ENCODE measurements around the gene ANHX. TPM values are rescaled to one million over a fixed set of nuclear protein-coding genes. Genes with fewer than 3 reads are reported as not detected.

The ANHX gene
- total RNA-seq, 3 donors from 2014 or later (not counting 1 experiment from before 2014, with no cell fraction given), result not detected

DNA sequence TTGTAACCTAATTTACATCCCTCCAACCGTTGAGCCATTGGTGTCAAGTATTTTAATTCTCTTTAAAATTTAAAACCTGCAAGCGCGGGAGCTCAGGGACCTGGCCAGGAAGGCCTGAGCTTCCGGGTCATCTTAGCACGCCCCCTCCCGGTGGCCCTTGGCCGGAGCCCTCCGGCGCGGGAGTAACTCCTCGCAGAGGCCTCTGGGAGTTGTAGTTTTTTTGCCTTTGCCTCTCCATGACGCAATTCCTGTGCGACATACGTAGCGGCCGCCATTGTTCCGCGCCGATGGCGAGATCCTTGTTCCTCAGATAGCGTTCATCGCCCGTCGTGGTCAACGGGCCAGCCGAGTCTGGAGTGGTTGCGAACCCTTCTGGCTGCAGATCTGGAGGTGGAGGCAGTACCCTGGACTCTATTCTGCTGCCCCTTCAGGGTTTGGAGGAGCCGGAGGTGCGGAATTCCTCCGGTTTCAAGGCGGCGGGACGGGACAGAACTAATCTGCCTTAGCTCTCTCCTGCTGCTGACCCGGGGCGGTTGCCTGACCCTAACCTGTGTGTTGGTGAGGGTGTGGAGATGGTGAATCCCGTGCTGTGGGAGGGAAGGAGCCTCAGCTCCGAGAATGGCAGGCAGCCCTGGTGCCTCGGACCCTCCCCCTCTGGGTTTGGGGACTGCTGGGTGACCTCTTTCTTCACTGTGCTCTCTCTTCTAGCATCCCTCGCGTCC lies 54.3 kb downstream of the ANHX start, which contains the start of gene ZNF268:
Gene ZNF268 (plus strand): TSS at position 258 of the 722 bp plus-strand sequence. CDS start 503 bp downstream, outside the sequence.
- H3K36me3 ChIP-seq (ENCODE audit: control insufficient read depth, insufficient read depth, low read length), result peaks cover 19% of the 10 kb centered on the region
- H3K4me3 Mint-ChIP-seq, result peak within 1 kb of the TSS; percentile 96
- peaks cover 27 to 38% of the 10 kb centered on the region in 2 donors for H3K4me1 Mint-ChIP-seq
- H3K27ac ChIP-seq (ENCODE audit: low read length), result peak within 1 kb of the TSS; percentile 75
- H3K9me3 Mint-ChIP-seq, result peaks cover 16 to 22% of the 10 kb centered on the region in 2 donors
- H3K4me3 ChIP-seq (ENCODE audit: low read length), result peak within 1 kb of the TSS; percentile 71
- peaks cover 9% of the 10 kb centered on the region for H3K4me1 ChIP-seq (ENCODE audit: control insufficient read depth, insufficient read depth, low read length)
- ATAC-seq, result peak; percentile 96
- H3K36me3 Mint-ChIP-seq, result peaks cover 43% of the 10 kb centered on the region
- peak within 1 kb of the TSS; percentile 92 to 96 for H3K27ac Mint-ChIP-seq
- DNase-seq, result peak; percentile 90 to 93
- WGBS (ENCODE audit: insufficient coverage), result 2% methylated on average over 40 of the region's 40 CpGs
- H3K27me3 ChIP-seq (ENCODE audit: control insufficient read depth, insufficient read depth, low read length), result no peaks in the 10 kb centered on the region
- TF ChIP-seq, protein P1, sequence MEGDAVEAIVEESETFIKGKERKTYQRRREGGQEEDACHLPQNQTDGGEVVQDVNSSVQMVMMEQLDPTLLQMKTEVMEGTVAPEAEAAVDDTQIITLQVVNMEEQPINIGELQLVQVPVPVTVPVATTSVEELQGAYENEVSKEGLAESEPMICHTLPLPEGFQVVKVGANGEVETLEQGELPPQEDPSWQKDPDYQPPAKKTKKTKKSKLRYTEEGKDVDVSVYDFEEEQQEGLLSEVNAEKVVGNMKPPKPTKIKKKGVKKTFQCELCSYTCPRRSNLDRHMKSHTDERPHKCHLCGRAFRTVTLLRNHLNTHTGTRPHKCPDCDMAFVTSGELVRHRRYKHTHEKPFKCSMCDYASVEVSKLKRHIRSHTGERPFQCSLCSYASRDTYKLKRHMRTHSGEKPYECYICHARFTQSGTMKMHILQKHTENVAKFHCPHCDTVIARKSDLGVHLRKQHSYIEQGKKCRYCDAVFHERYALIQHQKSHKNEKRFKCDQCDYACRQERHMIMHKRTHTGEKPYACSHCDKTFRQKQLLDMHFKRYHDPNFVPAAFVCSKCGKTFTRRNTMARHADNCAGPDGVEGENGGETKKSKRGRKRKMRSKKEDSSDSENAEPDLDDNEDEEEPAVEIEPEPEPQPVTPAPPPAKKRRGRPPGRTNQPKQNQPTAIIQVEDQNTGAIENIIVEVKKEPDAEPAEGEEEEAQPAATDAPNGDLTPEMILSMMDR (IDR thresholded peaks at IDR 0.05), result peak; percentile 72
- peaks cover 22% of the 10 kb centered on the region for H3K9me3 ChIP-seq (ENCODE audit: control insufficient read depth, insufficient read depth, low read length)
- intact Hi-C loops (cut with micrococcal nuclease), result loop anchor here (1.0 kb wide), 5 partner anchors 51 to 273 kb away; partner anchors contain the start of genes ZNF10, ZNF140, ZNF26 and ZNF84
- peaks cover 5 to 8% of the 10 kb centered on the region in 2 donors for H3K27me3 Mint-ChIP-seq (ENCODE audit: low read depth in 2 of 2)

DNA sequence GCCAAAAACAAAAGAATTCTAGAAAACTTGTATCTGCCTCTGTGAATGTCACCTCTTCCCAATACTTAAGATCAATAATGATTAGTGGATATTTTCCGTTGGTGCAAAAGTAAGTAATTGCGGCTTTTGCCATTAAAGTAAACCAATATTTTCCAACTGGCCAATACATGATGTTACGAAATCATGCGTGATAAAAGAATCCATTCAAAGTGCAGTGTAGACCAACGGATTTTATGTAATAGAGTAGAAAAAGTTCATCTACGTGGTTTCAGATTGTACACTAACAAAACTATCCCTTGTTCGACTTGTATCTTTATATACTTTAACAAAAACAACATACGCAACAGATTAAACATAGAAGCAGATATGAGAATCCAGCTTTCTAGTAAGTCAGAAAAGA lies 55.0 kb downstream of the ANHX start:
- peaks cover 22 to 33% of the 10 kb centered on the region in 2 donors for H3K4me1 Mint-ChIP-seq
- peaks cover 16% of the 10 kb centered on the region for H3K9me3 ChIP-seq (ENCODE audit: control insufficient read depth, insufficient read depth, low read length)
- H3K27me3 ChIP-seq (ENCODE audit: control insufficient read depth, insufficient read depth, low read length), result no peaks in the 10 kb centered on the region
- no peak overlapping the region for H3K27ac ChIP-seq (ENCODE audit: low read length)
- H3K36me3 Mint-ChIP-seq, result peaks cover 40% of the 10 kb centered on the region
- peaks cover 7 to 9% of the 10 kb centered on the region in 2 donors for H3K27me3 Mint-ChIP-seq (ENCODE audit: low read depth in 2 of 2)
- peak overlapping the region; percentile 92 to 96 for H3K27ac Mint-ChIP-seq
- no peak for ATAC-seq
- peaks cover 15% of the 10 kb centered on the region for H3K36me3 ChIP-seq (ENCODE audit: control insufficient read depth, insufficient read depth, low read length)
- H3K4me3 Mint-ChIP-seq, result no peak overlapping the region
- intact Hi-C loops (cut with micrococcal nuclease), result loop anchor here (1.0 kb wide), 5 partner anchors 50 to 272 kb away; partner anchors contain the start of genes ZNF10, ZNF140, ZNF26 and ZNF84
- no peak overlapping the region for H3K4me3 ChIP-seq (ENCODE audit: low read length)
- 100% methylated on average over 1 of the region's 8 CpGs for WGBS (ENCODE audit: insufficient coverage)
- peaks cover 9% of the 10 kb centered on the region for H3K4me1 ChIP-seq (ENCODE audit: control insufficient read depth, insufficient read depth, low read length)
- no peak for DNase-seq
- TF ChIP-seq, protein P1 (IDR thresholded peaks at IDR 0.05), result no peak
- peaks cover 17 to 27% of the 10 kb centered on the region in 2 donors for H3K9me3 Mint-ChIP-seq

DNA sequence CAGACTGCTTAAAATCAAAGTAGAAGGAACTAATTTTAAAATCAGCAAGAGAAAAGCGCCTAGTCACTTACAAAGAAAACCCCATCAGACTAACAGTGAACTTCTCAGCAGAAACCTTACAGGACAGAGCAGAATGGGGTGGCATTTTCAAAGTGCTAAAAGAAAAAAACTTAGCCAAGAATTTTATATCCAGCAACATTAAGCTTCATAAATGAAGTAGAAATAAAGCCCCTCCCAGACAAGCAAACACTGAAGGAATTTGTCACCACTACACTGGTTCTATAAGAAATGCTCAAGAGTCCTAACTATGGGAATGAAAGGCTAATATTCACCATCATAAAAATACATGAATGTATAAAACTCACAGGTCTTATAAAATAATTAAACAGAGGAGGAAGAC lies 60.8 kb downstream of the ANHX start:
- intact Hi-C loops (cut with micrococcal nuclease), result no loop called here
- WGBS (ENCODE audit: insufficient coverage), result 100% methylated on average over 1 of the region's 1 CpG
- no peak overlapping the region for H3K27ac ChIP-seq (ENCODE audit: low read length)
- TF ChIP-seq, protein P1 (IDR thresholded peaks at IDR 0.05), result no peak
- H3K9me3 ChIP-seq (ENCODE audit: control insufficient read depth, insufficient read depth, low read length), result peaks cover 28% of the 10 kb centered on the region
- no peak for ATAC-seq
- no peak for DNase-seq
- no peak overlapping the region for H3K4me3 ChIP-seq (ENCODE audit: low read length)
- H3K36me3 Mint-ChIP-seq, result peaks cover 19% of the 10 kb centered on the region
- H3K36me3 ChIP-seq (ENCODE audit: control insufficient read depth, insufficient read depth, low read length), result no peaks in the 10 kb centered on the region
- H3K27ac Mint-ChIP-seq, result no peak overlapping the region
- H3K4me1 ChIP-seq (ENCODE audit: control insufficient read depth, insufficient read depth, low read length), result no peaks in the 10 kb centered on the region
- no peak overlapping the region for H3K4me3 Mint-ChIP-seq
- H3K9me3 Mint-ChIP-seq, result peaks cover 14 to 21% of the 10 kb centered on the region in 2 donors
- no peaks in the 10 kb centered on the region for H3K4me1 Mint-ChIP-seq
- peaks cover 9% of the 10 kb centered on the region in 2 donors for H3K27me3 Mint-ChIP-seq (ENCODE audit: low read depth in 2 of 2)
- H3K27me3 ChIP-seq (ENCODE audit: control insufficient read depth, insufficient read depth, low read length), result no peaks in the 10 kb centered on the region
